H1 (cell line): Measurements from ENCODE around the gene CKM. TPM values are rescaled to one million over a fixed set of nuclear protein-coding genes. Genes with fewer than 3 reads are reported as not detected.

ENCODE experiments used
- CBX5 ChIP-seq: fragments of 300-800, 300-1000 bp; sonication (generic); IDR thresholded peaks from 2 replicates; pipeline ENCODE4 v1.7.1; 2016; ENCODE audit warnings: antibody characterized with exemption, low read length, low read depth
- CBX8 ChIP-seq: fragments of 300-800, 300-1000 bp; sonication (generic); IDR thresholded peaks from 2 replicates; pipeline ENCODE4 v1.7.1; 2016; ENCODE audit warnings: low read depth, low read length, borderline replicate concordance
- E2F6 ChIP-seq: IDR thresholded peaks from 2 replicates; pipeline ENCODE4 v1.6.1; 2012; ENCODE audit warnings: inconsistent platforms
- HDAC2 ChIP-seq, 2 experiments: fragments of 300-600 bp in 1 of 2; sonication (generic) in 1 of 2; IDR thresholded peaks; 2 replicates each; pipeline ENCODE4 v1.6.1; 2011 to 2012; ENCODE audit warnings: low read depth in 2 of 2, low read length in 2 of 2, mild to moderate bottlenecking in 2 of 2, moderate library complexity in 2 of 2, borderline replicate concordance in 1 of 2, inconsistent platforms in 1 of 2
- NRF1 ChIP-seq: IDR thresholded peaks from 2 replicates; pipeline ENCODE4 v1.6.1; 2011; ENCODE audit warnings: mild to moderate bottlenecking, low read depth, low read length, improper control_type of control experiment
- POLR2AphosphoS5 ChIP-seq: IDR thresholded peaks from 2 replicates; pipeline ENCODE4 v1.6.1; 2011; ENCODE audit warnings: low read depth, low read length
- RBBP5 ChIP-seq: IDR thresholded peaks from 2 replicates; pipeline ENCODE4 v1.7.1; 2012; ENCODE audit warnings: low read depth, mild to moderate bottlenecking, inconsistent platforms, low read length, moderate library complexity, borderline replicate concordance
- RNF2 ChIP-seq: fragments of 200-900, 300-1000 bp; sonication (generic); IDR thresholded peaks from 2 replicates; pipeline ENCODE4 v1.7.1; 2016; ENCODE audit warnings: borderline replicate concordance, low read depth, mild to moderate bottlenecking, antibody characterized with exemption, low read length; ENCODE audit not compliant: poor library complexity, severe bottlenecking; ENCODE audit errors: missing control alignments
- TAF1 ChIP-seq: IDR thresholded peaks from 2 replicates; pipeline ENCODE4 v1.6.1; 2011; ENCODE audit warnings: mild to moderate bottlenecking, low read depth, low read length
- YY1 ChIP-seq: IDR thresholded peaks from 2 replicates; pipeline ENCODE4 v1.6.1; 2011; ENCODE audit warnings: low read depth, mild to moderate bottlenecking, low read length
- polyA plus RNA-seq, 7 experiments: library from polyadenylated mRNA; depleted of rRNA in 3 of 7; stranded (reverse) in 5 of 7; unstranded in 2 of 7; fragments of >200 nt in 5 of 7; fragments of 200-250 nt in 2 of 7; gene quantifications; 1 replicate in 5 of 7; 2 replicates in 1 of 7; 4 replicates in 1 of 7; pipeline versions ENCODE4 v1.2.1 to v1.2.3, GENCODE V29; 2011 to 2013; ENCODE audit warnings: missing spikeins in 2 of 7, mixed read lengths in 2 of 7
- total RNA-seq: library from RNA; stranded (reverse); fragmentation: NEBNext Ultra II Directional; extraction: Animal tissue kit (Norgen Biotek cat#: 25700); gene quantifications from 2 replicates; pipeline ENCODE4 v1.2.1, GENCODE V29; 2021
- TF ChIP-seq, protein P1 (sequence below): fragments of 300-600 bp; sonication (generic); IDR thresholded peaks from 2 replicates; pipeline ENCODE4 v1.7.1; 2012; ENCODE audit warnings: low read length, moderate library complexity, mild to moderate bottlenecking, inconsistent platforms; ENCODE audit not compliant: insufficient replicate concordance

CKM gene
- total and polyA plus RNA-seq, 2 of the 8 experiments (the other 6 are each of a cell fraction or from before 2014, with no cell fraction given), result 0.08 TPM; not detected in 1

DNA sequence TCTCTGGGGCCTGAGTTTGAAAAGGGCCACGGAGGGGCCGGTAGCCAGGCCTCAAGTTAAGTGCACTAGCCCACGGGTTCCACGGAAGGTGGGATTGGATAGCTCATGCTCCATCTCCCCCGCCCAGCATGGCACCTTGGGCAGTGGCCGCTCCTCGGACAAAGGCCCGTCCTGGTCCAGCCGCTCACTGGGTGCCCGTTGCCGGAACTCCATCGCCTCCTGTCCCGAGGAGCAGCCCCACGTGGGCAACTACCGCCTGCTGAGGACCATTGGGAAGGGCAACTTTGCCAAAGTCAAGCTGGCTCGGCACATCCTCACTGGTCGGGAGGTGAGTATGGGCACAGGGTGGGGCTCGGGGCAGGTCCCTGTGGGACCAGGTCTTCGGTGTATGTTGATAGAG, 63.8 kb downstream of the CKM start (continued):
- TF ChIP-seq, protein P1, sequence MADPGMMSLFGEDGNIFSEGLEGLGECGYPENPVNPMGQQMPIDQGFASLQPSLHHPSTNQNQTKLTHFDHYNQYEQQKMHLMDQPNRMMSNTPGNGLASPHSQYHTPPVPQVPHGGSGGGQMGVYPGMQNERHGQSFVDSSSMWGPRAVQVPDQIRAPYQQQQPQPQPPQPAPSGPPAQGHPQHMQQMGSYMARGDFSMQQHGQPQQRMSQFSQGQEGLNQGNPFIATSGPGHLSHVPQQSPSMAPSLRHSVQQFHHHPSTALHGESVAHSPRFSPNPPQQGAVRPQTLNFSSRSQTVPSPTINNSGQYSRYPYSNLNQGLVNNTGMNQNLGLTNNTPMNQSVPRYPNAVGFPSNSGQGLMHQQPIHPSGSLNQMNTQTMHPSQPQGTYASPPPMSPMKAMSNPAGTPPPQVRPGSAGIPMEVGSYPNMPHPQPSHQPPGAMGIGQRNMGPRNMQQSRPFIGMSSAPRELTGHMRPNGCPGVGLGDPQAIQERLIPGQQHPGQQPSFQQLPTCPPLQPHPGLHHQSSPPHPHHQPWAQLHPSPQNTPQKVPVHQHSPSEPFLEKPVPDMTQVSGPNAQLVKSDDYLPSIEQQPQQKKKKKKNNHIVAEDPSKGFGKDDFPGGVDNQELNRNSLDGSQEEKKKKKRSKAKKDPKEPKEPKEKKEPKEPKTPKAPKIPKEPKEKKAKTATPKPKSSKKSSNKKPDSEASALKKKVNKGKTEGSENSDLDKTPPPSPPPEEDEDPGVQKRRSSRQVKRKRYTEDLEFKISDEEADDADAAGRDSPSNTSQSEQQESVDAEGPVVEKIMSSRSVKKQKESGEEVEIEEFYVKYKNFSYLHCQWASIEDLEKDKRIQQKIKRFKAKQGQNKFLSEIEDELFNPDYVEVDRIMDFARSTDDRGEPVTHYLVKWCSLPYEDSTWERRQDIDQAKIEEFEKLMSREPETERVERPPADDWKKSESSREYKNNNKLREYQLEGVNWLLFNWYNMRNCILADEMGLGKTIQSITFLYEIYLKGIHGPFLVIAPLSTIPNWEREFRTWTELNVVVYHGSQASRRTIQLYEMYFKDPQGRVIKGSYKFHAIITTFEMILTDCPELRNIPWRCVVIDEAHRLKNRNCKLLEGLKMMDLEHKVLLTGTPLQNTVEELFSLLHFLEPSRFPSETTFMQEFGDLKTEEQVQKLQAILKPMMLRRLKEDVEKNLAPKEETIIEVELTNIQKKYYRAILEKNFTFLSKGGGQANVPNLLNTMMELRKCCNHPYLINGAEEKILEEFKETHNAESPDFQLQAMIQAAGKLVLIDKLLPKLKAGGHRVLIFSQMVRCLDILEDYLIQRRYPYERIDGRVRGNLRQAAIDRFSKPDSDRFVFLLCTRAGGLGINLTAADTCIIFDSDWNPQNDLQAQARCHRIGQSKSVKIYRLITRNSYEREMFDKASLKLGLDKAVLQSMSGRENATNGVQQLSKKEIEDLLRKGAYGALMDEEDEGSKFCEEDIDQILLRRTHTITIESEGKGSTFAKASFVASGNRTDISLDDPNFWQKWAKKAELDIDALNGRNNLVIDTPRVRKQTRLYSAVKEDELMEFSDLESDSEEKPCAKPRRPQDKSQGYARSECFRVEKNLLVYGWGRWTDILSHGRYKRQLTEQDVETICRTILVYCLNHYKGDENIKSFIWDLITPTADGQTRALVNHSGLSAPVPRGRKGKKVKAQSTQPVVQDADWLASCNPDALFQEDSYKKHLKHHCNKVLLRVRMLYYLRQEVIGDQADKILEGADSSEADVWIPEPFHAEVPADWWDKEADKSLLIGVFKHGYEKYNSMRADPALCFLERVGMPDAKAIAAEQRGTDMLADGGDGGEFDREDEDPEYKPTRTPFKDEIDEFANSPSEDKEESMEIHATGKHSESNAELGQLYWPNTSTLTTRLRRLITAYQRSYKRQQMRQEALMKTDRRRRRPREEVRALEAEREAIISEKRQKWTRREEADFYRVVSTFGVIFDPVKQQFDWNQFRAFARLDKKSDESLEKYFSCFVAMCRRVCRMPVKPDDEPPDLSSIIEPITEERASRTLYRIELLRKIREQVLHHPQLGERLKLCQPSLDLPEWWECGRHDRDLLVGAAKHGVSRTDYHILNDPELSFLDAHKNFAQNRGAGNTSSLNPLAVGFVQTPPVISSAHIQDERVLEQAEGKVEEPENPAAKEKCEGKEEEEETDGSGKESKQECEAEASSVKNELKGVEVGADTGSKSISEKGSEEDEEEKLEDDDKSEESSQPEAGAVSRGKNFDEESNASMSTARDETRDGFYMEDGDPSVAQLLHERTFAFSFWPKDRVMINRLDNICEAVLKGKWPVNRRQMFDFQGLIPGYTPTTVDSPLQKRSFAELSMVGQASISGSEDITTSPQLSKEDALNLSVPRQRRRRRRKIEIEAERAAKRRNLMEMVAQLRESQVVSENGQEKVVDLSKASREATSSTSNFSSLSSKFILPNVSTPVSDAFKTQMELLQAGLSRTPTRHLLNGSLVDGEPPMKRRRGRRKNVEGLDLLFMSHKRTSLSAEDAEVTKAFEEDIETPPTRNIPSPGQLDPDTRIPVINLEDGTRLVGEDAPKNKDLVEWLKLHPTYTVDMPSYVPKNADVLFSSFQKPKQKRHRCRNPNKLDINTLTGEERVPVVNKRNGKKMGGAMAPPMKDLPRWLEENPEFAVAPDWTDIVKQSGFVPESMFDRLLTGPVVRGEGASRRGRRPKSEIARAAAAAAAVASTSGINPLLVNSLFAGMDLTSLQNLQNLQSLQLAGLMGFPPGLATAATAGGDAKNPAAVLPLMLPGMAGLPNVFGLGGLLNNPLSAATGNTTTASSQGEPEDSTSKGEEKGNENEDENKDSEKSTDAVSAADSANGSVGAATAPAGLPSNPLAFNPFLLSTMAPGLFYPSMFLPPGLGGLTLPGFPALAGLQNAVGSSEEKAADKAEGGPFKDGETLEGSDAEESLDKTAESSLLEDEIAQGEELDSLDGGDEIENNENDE, result no peak
- TF ChIP-seq CBX5, result no peak
- no peak for TF ChIP-seq YY1
- no peak for TF ChIP-seq RNF2
- no peak for TF ChIP-seq E2F6
- TF ChIP-seq TAF1, result no peak
- no peak for TF ChIP-seq HDAC2 (IDR thresholded peaks at IDR 0.05; ENCODE audit: borderline replicate concordance in 1 of 2, low read depth in 2 of 2, low read length in 2 of 2)
- TF ChIP-seq RBBP5, result no peak
- no peak for TF ChIP-seq CBX8
- TF ChIP-seq POLR2AphosphoS5, result no peak
- TF ChIP-seq NRF1, result no peak
